C4-2B (cell line): ENCODE results near the gene SUCNR1.

Source experiments
- ZFX ChIP-seq: fragments of 450-650 bp; IDR thresholded peaks from 2 replicates; pipeline ENCODE4 v1.6.1; 2017
- TF ChIP-seq, protein P1 (sequence below): fragments of 450-650 bp; conservative IDR thresholded peaks from 2 replicates; pipeline ENCODE4 v1.5.1; 2017; ENCODE audit warnings: mild to moderate bottlenecking

DNA sequence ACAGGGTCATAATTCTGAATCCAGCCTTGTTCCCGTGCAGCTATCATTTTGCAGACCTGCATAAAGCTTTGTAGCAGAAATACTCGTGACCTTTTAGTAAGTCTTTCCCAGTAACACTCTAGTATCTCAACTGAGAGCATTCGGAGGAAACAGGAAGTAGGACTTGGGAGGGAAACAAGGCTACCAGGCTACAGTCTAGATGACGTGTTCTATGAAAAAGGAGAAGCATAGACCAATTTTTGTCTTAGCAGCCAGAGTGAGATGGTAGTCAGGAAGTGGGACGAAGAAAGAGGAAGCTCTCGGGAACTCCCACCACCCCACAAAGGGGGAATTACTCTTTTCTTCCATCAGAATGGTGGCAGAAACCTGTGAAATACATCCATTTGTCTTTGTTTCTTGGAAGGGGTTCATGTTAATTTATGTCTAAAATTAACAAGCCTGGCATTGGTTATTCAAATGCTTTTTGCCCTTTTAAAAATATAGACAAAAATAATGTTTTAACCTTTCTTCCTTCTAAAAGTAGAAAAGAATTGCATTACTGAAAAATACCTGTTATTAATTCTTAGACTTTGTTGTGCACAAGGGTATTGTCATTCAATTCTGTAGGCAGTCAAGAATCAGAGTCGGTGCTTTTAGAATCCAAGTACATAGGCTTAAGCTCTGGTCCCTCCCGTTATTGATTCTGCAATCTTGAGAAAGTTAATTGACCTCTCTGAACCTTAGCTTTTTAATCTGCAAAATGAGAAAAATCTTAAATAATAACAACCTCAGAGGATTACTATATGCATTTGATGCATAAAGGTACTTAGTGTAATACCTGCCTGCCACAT, 1.6 kb upstream of the SUCNR1 start:
- TF ChIP-seq, protein P1, sequence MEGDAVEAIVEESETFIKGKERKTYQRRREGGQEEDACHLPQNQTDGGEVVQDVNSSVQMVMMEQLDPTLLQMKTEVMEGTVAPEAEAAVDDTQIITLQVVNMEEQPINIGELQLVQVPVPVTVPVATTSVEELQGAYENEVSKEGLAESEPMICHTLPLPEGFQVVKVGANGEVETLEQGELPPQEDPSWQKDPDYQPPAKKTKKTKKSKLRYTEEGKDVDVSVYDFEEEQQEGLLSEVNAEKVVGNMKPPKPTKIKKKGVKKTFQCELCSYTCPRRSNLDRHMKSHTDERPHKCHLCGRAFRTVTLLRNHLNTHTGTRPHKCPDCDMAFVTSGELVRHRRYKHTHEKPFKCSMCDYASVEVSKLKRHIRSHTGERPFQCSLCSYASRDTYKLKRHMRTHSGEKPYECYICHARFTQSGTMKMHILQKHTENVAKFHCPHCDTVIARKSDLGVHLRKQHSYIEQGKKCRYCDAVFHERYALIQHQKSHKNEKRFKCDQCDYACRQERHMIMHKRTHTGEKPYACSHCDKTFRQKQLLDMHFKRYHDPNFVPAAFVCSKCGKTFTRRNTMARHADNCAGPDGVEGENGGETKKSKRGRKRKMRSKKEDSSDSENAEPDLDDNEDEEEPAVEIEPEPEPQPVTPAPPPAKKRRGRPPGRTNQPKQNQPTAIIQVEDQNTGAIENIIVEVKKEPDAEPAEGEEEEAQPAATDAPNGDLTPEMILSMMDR, result no peak
- no peak for TF ChIP-seq ZFX
